Neural progenitor cell (in vitro differentiated cells): ENCODE measurements around the gene ZNF625. TPM values are rescaled to one million over a fixed set of nuclear protein-coding genes. Genes with fewer than 3 reads are reported as not detected.

Experiments used
- DNase-seq: peaks from one replicate; pipeline ENCODE4 v3.0.0-alpha.2; 2016; ENCODE audit warnings: low spot score
- H2AFZ ChIP-seq: fragments of 200-600 bp; sonication (generic); replicated peaks from 2 replicates; pipeline ENCODE4 v1.6.1; 2016; ENCODE audit warnings: antibody characterized with exemption
- H3F3A ChIP-seq: fragments of 200-600 bp; sonication (generic); 2 replicates; pipeline ENCODE4 v1.6.1; 2016; ENCODE audit warnings: antibody characterized with exemption, low read depth
- H3K27ac ChIP-seq: fragments of 200-600 bp; sonication (generic); 2 replicates; pipeline ENCODE4 v1.5.1; 2016; ENCODE audit warnings: mild to moderate bottlenecking
- H3K27me3 ChIP-seq: fragments of 200-600 bp; sonication (generic); 2 replicates; pipeline ENCODE4 v1.6.1; 2016; ENCODE audit warnings: mild to moderate bottlenecking, moderate library complexity
- H3K36me3 ChIP-seq: fragments of 200-600 bp; sonication (generic); 2 replicates; pipeline ENCODE4 v1.5.1; 2016
- H3K4me1 ChIP-seq: fragments of 200-600 bp; sonication (generic); 2 replicates; pipeline ENCODE4 v1.6.1; 2016; ENCODE audit warnings: mixed run types
- H3K4me2 ChIP-seq: fragments of 200-600 bp; sonication (generic); 2 replicates; pipeline ENCODE4 v1.6.1; 2016
- H3K4me3 ChIP-seq: fragments of 200-600 bp; sonication (generic); 2 replicates; pipeline ENCODE4 v1.5.1; 2016
- H3K79me2 ChIP-seq: fragments of 200-600 bp; sonication (generic); 2 replicates; pipeline ENCODE4 v1.6.1; 2016; ENCODE audit warnings: low read depth
- H3K9ac ChIP-seq: fragments of 200-600 bp; sonication (generic); 2 replicates; pipeline ENCODE4 v1.6.1; 2016
- H3K9me3 ChIP-seq: fragments of 200-600 bp; sonication (generic); 2 replicates; pipeline ENCODE4 v1.5.1; 2016; ENCODE audit warnings: low read depth
- H4K20me1 ChIP-seq: fragments of 200-600 bp; sonication (generic); 2 replicates; pipeline ENCODE4 v1.6.1; 2016; ENCODE audit warnings: low read depth
- H3K27ac Mint-ChIP-seq: 3 replicates; pipeline ENCODE4 v1.8.0; 2021; ENCODE audit warnings: mixed read lengths
- H3K27me3 Mint-ChIP-seq: 2 replicates; pipeline ENCODE4 v1.8.0; 2022; ENCODE audit warnings: low read depth, mild to moderate bottlenecking, inconsistent platforms, moderate library complexity, mixed read lengths; ENCODE audit not compliant: insufficient read depth
- H3K36me3 Mint-ChIP-seq: 3 replicates; pipeline ENCODE4 v1.8.0; 2021; ENCODE audit warnings: mixed read lengths
- H3K4me1 Mint-ChIP-seq: 3 replicates; pipeline ENCODE4 v1.8.0; 2021; ENCODE audit warnings: mixed read lengths
- H3K4me3 Mint-ChIP-seq: 3 replicates; pipeline ENCODE4 v1.8.0; 2021; ENCODE audit warnings: mild to moderate bottlenecking, moderate library complexity, mixed read lengths
- H3K9me3 Mint-ChIP-seq: 3 replicates; pipeline ENCODE4 v1.8.0; 2020; ENCODE audit warnings: mixed read lengths
- CTCF ChIP-seq: fragments of 200-600 bp; sonication (generic); IDR thresholded peaks from 2 replicates; pipeline ENCODE4 v1.5.1; 2017; ENCODE audit warnings: antibody characterized with exemption, mild to moderate bottlenecking
- EZH2 ChIP-seq: fragments of 200-600 bp; sonication (generic); IDR thresholded peaks from 2 replicates; pipeline ENCODE4 v1.6.1; 2017; ENCODE audit warnings: antibody characterized with exemption, mild to moderate bottlenecking, moderate library complexity
- EZH2phosphoT487 ChIP-seq: fragments of 200-600 bp; sonication (generic); IDR thresholded peaks from 2 replicates; pipeline ENCODE4 v1.6.1; 2017; ENCODE audit warnings: antibody characterized with exemption
- total RNA-seq: library from RNA; depleted of rRNA; stranded (reverse); fragments of >200 nt; gene quantifications from 2 replicates; pipeline ENCODE4 v1.2.3, GENCODE V29; 2015; ENCODE audit warnings: low replicate concordance

The ZNF625 gene
- total RNA-seq, 1 donor from 2014 or later = 39.8 TPM

DNA sequence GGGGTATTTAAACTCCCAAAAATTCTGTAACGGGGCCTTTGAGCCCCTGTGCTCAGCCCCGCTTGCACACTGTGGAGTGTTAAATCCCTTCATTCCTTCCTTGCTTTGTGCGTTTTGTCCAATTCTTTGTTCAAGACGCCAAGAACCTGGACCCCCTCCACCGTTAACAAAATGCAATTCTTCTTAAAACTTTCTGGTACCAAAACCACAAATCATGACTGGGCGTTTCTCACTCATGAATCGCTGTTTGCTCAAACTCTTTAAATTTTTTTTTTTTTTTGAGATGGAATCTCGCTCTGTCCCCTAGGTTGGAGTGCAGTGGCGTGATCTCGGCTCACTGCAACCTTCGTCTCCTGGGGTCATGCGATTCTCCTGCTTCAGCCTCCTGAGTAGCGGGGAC is 17.3 kb downstream of the ZNF625 start:
- H3K9me3 ChIP-seq = peaks cover 22% of the 10 kb centered on the region
- peak overlapping the region; percentile 85 for H3K4me3 ChIP-seq
- H3K4me3 Mint-ChIP-seq = peak overlapping the region; percentile 94
- H3K27me3 Mint-ChIP-seq = peaks cover 18% of the 10 kb centered on the region
- no peaks in the 10 kb centered on the region for H4K20me1 ChIP-seq
- peaks cover 67% of the 10 kb centered on the region for H3K36me3 Mint-ChIP-seq
- H3K4me1 Mint-ChIP-seq = peaks cover 21% of the 10 kb centered on the region
- peak overlapping the region; percentile 14 for H3K27ac Mint-ChIP-seq
- TF ChIP-seq EZH2 = no peak
- TF ChIP-seq CTCF = no peak
- TF ChIP-seq EZH2phosphoT487 = no peak
- H2AFZ ChIP-seq = no peak overlapping the region
- DNase-seq = peak; percentile 20
- H3K4me2 ChIP-seq = peak overlapping the region; percentile 80
- peaks cover 5% of the 10 kb centered on the region for H3K4me1 ChIP-seq
- peaks cover 36% of the 10 kb centered on the region for H3F3A ChIP-seq
- H3K27me3 ChIP-seq = no peaks in the 10 kb centered on the region
- H3K79me2 ChIP-seq = peaks cover 38% of the 10 kb centered on the region
- H3K36me3 ChIP-seq = peaks cover 35% of the 10 kb centered on the region
- H3K9me3 Mint-ChIP-seq = peaks cover 64% of the 10 kb centered on the region
- H3K27ac ChIP-seq = peak overlapping the region; percentile 100
- peak overlapping the region; percentile 93 for H3K9ac ChIP-seq

GRCh38 chr19:12137221-12137940 is 19.2 kb downstream of the ZNF625 start:
- Histone ChIP-seq H3K4me3 (no peak overlapping the region), H3K79me2 (peaks cover 38% of the 10 kb centered on the region), H3K4me2 (no peak overlapping the region), H3F3A (peaks cover 47% of the 10 kb centered on the region), H3K27ac (no peak overlapping the region), H4K20me1 (no peaks in the 10 kb centered on the region), H2AFZ (no peak overlapping the region), H3K9me3 (peaks cover 41% of the 10 kb centered on the region), H3K9ac (no peak overlapping the region), H3K4me1 (peaks cover 5% of the 10 kb centered on the region), H3K36me3 (peaks cover 53% of the 10 kb centered on the region), H3K27me3 (no peaks in the 10 kb centered on the region)
- Mint-ChIP-seq H3K36me3 (peaks cover 76% of the 10 kb centered on the region), H3K9me3 (peaks cover 69% of the 10 kb centered on the region), H3K27me3 (peaks cover 18% of the 10 kb centered on the region), H3K27ac (no peak overlapping the region), H3K4me1 (peaks cover 21% of the 10 kb centered on the region), H3K4me3 (peak overlapping the region; percentile 67)
- TF ChIP-seq EZH2phosphoT487 = no peak
- no peak for TF ChIP-seq CTCF
- TF ChIP-seq EZH2 = no peak
- no peak for DNase-seq

GRCh38 chr19:12133069-12133468 is 23.5 kb downstream of the ZNF625 start:
- Histone ChIP-seq H3K27ac (no peak overlapping the region), H3K4me1 (no peaks in the 10 kb centered on the region), H3K9me3 (peaks cover 63% of the 10 kb centered on the region), H3K9ac (no peak overlapping the region), H3K4me3 (no peak overlapping the region), H3K79me2 (peaks cover 20% of the 10 kb centered on the region), H3F3A (peaks cover 24% of the 10 kb centered on the region), H2AFZ (no peak overlapping the region), H3K36me3 (peaks cover 73% of the 10 kb centered on the region), H4K20me1 (no peaks in the 10 kb centered on the region), H3K27me3 (no peaks in the 10 kb centered on the region), H3K4me2 (no peak overlapping the region)
- peaks cover 76% of the 10 kb centered on the region for H3K36me3 Mint-ChIP-seq
- H3K27ac Mint-ChIP-seq = no peak overlapping the region
- no peaks in the 10 kb centered on the region for H3K4me1 Mint-ChIP-seq
- H3K9me3 Mint-ChIP-seq = peaks cover 77% of the 10 kb centered on the region
- H3K4me3 Mint-ChIP-seq = no peak overlapping the region
- no peak for DNase-seq
- TF ChIP-seq EZH2phosphoT487 = no peak
- peaks cover 11% of the 10 kb centered on the region for H3K27me3 Mint-ChIP-seq

DNA sequence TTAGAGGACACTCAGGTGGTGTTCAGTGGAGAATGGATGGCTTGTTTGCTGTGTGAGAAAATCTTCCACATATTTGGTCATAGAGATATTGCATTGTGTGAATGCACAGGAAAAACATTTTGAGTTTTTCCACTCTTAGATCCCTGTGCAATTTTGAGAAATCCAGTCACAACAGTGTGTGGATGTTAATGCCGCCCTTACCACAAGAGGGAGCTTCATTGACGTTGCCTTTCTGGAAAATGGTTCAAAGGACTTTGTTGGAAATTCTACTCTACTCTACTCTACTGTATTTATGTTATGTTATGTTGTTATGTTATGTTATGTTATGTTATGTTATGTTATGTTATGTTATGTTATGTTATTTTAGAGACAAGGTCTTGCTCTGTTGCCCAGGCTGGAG is 29.8 kb downstream of the ZNF625 start:
- Histone ChIP-seq H3K9ac (no peak overlapping the region), H3K4me2 (no peak overlapping the region), H3K27me3 (no peaks in the 10 kb centered on the region), H3F3A (peaks cover 2% of the 10 kb centered on the region), H3K79me2 (no peaks in the 10 kb centered on the region), H3K36me3 (peaks cover 14% of the 10 kb centered on the region), H3K4me3 (no peak overlapping the region), H3K4me1 (no peaks in the 10 kb centered on the region), H3K9me3 (peaks cover 16% of the 10 kb centered on the region), H4K20me1 (no peaks in the 10 kb centered on the region), H2AFZ (no peak overlapping the region), H3K27ac (no peak overlapping the region)
- no peak overlapping the region for H3K27ac Mint-ChIP-seq
- peak; percentile 5 for DNase-seq
- H3K4me1 Mint-ChIP-seq = no peaks in the 10 kb centered on the region
- peaks cover 3% of the 10 kb centered on the region for H3K27me3 Mint-ChIP-seq
- no peak for TF ChIP-seq EZH2phosphoT487
- TF ChIP-seq CTCF = peak; percentile 52
- H3K9me3 Mint-ChIP-seq = peaks cover 53% of the 10 kb centered on the region
- no peak overlapping the region for H3K4me3 Mint-ChIP-seq
- H3K36me3 Mint-ChIP-seq = peaks cover 38% of the 10 kb centered on the region
